ENCODE data around the gene GLO1.
"Not testable (repeated sequence)": the region's sequence is repeated elsewhere in the genome, so short reads cannot be mapped to it uniquely, and the experiment has no call there.

GLO1 gene

DNA sequence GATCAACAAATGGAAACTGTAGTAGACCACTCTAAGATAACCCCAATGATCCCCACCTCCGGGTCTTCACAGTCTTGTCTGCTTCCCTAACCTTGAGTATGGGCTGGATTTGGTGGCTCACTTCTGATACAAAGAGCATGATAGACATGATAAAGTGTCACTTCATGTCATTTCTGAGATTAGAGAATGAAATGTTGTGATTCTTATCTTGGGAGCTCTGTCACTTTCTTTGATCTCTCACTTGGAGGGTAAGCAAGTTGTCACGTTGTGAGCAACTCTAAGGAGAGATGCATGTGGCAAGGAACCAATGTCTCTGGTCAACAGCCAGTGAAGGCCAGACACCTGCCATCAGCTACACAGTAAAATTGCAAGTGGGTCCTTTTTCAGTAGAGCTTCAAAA, 3.0 kb upstream of the GLO1 start:
- DNase-seq (ENCODE audit: low read depth, low spot score): no peak

DNA sequence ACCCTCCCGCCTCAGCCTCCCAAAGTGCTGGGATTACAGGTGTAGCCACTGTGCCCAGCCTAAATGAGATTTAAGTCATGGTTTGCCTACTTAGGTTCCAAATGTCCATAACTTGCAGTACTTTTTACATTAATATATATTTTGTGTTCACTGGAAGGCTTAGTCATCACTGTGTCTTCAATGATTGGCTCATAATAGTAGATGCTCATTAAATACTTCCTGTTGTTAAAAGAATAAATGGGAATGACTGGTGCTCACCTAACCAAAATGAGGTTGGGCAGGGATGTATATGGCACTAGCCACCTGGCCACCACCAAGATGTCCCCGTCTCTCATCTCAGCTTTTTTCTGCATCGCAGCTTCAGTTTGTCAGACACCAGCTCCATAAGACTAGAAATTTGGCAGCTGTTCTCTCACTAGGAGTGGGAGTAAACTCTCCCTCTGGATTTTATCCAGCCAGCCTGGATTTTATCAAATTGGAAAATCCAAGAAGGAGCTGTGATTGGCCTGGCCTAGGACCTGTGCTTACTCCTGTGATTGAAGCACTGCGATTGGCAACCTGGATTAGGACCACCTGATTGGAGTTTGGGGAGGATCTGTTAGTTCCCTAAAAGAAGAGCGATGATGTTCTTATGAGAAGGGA, 1.1 kb upstream of the GLO1 start:
- no peak for DNase-seq (ENCODE audit: low read depth, low spot score)

DNA sequence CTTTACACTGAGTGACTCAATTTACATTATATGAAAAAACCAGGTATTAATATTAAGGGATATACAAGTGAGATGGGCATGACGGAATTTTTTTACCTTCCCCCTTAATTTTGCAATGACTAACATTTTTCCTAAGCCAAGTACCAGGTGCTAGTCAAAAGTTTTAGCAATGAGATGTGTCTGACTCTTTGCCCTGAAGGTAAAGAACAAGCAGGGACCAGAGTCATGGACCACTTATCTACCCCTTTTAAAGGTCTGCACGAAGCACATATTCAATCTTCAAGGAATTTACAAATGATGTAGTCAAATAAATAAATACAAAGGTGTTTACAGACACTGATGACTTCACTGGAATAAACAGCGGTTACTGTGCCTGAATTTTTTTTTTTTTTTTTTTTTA, 1.4 kb downstream of the GLO1 start:
- no peak for DNase-seq (ENCODE audit: low read depth, low spot score)

DNA sequence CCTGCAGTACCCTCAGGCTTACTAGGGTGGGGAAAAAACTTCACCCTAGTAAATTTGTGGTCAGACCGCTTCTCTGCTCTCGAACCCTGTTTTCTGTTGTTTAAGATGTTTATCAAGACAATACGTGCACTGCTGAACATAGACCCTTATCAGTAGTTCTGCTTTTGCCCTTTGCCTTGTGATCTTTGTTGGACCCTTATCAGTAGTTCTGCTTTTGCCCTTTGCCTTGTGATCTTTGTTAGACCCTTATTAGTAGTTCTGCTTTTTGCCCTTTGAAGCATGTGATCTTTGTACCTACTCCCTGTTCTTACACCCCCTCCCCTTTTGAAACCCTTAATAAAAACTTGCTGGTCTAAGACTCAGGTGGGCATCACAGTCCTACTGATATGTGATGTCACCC, 3.2 kb downstream of the GLO1 start:
- not testable (repeated sequence) for DNase-seq (ENCODE audit: low read depth, low spot score)

DNA sequence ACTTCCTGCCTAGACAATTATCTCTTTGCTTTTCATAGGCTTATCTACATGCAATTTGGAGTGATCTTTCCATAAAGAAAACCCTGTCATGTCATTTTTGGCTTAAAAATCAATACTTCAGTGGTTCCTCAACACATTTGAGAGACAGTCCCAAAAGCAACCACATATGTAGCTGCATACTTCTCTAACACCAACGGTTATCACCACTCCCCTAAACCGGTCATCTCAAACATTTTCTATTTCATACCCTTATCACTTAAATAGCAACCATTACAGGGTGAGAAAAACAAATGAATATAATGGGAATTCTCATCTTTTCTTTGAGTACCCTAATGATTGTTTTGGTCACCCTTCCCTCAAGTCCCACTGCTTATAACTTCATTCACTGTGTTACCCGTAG, 5.1 kb downstream of the GLO1 start:
- DNase-seq (ENCODE audit: low read depth, low spot score): no peak

DNA sequence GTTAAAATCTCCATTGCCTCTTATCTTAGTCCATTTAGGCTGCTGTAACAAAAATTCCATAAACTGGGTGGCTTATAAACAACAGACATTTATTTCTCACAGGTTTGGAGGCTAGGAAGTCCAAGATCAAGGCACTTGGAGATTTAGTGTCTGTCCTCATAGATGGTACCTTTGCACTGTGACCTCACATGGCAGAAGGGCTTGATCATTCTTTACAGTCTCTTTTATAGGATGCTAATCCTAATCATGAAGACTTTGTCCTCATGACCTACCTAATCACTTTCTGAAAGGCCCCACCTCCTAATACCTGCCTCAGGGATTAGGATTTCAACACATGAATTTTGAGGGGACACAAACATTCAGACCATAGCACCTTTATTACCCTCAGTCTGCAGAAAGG, 6.6 kb downstream of the GLO1 start:
- DNase-seq (ENCODE audit: low read depth, low spot score): no peak

DNA sequence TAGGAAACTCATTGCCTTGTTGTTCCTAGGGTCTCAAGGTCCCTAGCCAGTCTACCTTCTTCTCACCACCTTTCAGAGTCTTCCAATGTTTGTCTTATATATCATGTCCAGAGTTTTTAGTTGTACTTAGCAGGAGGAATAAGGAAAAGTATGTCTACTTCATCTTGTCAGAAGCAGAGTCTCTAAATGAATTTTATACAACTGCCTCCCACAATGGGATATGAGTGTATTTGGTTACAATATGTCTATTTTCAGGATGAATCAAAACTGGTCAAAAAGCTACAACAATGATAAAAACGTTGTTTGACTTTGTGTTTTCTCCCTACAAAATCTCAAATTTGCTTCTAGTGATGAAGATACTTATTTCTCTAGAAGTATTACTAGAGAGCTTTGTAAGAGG, 7.0 kb downstream of the GLO1 start:
- DNase-seq (ENCODE audit: low read depth, low spot score): no peak

DNA sequence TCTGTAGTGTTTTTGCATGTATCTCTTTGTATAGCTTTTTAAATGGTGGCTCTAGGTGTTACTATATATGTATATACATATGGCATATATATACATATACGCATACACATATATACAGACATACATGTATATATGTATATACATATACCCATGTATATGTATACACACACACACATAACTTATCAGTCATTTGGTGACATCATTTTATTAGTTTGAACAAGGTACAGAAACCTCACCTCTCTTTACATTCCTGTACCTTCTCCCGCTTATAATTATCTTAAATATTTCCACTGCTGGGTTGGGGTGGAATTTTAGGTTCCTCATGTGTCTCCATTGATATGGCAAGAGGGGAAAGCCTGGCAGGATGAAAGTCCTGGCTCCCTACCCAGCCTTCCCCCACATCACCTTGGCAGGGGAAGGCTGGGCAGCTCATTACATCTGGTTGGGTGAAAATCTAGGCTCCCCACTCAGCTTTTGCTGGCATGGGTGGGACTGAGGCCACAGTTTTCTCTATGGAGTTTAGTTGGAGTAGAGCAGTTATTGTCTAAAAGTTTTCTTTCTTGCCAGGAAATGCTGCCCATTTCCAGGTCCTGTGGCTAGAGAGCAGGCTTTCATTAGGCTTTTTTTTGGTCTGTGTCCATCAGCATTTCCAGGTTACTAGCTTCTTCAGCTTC, 7.6 kb downstream of the GLO1 start:
- no peak for DNase-seq (ENCODE audit: low read depth, low spot score)

DNA sequence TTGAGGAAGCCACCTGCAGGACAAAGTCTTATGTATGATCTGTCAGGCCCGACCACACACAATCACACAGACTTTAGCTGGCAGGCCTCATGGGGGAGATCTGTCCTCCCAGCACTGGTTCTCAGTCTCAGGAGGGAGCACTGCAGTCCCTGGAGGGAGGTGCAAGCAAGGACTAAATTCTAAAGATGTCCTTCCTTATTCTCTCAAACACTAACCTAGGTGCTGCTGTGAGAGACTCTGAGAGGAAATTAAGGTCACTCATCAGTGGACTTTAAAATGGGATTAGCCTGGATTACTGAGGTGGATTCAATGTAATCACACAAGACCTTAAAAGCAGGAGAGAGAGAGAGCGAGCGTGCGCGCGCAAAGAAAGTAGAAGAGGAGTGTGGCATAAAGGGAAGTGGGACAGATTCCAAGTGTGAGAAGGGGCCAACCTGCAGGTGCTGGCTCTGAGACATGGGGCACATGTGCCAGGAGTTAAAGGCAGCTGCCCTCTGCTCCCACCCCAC, 14.3 kb downstream of the GLO1 start:
- DNase-seq (ENCODE audit: low read depth, low spot score): no peak

DNA sequence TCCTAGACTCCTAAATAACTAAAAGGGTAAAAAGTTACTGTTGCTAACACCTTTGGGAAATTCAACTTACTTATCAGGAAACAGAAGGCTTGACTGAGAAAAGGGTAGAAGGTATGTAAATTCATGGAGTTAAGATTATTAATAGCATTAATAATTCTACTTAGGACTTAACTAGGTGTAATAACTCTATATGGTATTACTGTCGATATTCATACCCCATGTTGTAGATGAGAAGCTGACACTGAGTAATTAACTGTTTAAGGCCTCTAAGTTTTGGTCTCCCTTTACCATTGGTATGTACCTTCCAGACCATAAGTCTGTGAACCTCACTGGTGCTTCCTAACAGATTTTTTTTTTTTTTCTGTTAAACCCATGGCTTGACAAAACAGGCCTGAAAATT, 15.4 kb downstream of the GLO1 start:
- DNase-seq (ENCODE audit: low read depth, low spot score): no peak

DNA sequence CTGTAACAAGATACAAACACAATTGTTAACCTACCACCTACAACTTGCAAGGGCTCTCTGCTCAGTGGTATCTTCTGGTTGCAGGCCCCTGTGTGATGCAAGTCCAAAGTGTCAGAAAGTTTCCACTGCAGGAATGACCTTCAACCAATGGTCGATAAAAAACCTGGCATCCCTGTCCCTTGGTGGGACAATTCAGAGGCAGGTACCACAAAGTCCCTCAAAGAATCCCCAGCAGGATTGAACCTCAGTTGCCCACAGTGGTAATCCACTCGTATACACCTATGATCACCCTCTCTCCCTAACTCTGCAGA, 15.9 kb downstream of the GLO1 start:
- DNase-seq (ENCODE audit: low read depth, low spot score): no peak

DNA sequence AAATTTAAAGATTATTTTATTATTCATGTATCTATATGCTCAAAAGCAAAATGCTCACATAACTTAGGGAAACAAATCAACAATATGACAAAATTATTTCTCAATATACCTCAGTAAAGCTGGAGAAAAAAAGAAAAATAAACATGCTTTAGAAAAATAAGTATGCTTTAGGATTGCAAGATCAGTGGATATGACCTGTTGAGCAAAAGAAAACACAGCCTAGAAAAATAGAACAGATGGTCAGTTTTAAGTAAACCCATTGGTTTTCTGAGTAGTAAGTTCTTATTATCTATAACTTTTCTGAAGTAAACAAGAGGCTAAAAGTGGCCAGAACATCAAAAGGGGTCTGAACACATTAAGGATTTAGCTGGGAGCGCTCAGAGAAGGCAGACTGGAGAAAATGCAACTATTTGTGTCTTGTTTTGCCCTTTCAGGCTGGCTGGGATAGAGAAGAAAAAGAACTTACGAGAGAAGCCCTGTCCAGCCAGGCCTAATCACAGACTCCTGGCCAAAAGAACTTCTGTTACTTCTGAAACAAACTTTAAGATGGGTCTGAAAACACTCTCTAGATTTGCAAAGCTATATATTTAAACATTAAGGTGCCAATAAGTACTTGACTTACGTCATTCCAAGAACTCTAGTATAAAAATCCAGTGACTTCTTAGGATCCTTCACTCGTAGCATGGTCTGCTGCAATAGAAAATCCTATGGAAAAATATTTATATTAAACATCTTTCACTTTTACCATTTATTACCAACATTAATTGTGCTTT, 16.5 kb downstream of the GLO1 start:
- DNase-seq (ENCODE audit: low read depth, low spot score): no peak

DNA sequence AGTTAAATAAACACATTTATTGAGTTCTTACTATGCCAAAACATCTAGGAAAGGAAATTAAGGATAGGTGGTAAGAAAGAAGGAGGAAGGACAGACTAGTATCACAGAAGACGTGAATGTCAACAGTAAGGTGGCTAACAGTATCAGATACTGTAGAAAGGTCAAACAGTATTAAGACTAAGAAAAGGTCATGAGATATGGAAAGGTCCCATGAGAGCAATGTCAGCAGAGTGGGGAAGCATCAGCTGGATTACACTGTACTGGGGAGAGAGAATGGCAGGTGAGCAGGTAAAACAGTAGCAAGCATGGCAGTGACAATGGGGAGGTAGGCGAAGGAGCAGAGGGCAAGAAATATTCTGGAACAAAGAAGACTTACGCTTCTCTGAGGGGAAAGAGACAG, 18.0 kb downstream of the GLO1 start:
- no peak for DNase-seq (ENCODE audit: low read depth, low spot score)

DNA sequence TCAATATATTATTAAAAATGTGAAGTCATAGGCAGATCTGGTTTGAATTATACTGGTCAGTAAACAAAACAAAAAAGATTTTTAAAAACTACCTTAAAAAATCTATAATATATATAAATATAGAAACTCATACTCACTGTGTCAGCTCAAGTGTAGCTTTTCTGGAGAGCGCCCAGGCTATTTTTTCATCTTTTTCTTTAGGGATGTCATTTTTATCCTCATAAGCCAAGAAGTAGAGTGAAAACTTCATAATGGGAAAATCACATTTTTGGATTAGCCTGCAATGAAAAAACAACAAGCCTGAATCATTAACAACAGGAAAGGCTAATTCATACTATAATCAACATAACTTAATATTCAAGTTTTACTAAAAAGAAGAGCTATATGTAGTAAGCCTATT, 18.7 kb downstream of the GLO1 start:
- no peak for DNase-seq (ENCODE audit: low read depth, low spot score)

DNA sequence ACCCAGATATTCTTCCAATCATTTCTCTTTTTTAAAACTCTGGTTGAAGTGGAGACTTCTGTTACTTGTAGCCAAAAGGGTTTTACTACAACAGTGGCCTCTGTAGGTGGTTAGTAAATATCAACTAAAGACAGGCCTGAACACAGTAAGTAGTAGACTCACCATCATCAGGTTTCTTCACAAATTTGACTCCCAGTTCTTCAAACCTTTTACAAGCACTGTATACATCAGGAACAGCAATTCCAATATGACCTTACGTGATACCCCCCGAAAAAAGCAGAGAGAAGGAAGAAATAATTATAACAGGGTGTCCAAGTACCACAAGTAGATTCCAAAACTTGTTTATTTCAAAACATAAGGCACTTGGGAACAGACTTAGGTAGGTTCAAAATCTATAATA, 21.1 kb downstream of the GLO1 start:
- DNase-seq (ENCODE audit: low read depth, low spot score): no peak

DNA sequence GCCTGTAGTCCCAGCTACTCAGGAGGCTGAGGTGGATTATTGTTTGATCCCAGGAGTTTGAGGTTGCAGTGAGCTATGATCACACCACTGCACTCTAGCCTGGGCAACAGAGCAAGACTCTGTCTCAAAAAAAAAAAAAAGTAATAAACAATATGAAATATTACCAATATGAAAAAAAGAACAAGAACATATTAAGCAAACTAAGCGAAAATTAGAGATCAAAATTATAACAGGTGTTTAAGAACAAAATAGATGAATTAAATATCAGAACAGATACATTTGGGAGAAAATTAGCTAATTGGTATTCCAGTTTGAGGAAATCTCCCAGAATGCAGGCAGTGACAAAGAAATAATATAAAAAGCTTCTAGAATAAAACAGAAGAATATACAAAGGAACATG, 23.3 kb downstream of the GLO1 start:
- no peak for DNase-seq (ENCODE audit: low read depth, low spot score)

DNA sequence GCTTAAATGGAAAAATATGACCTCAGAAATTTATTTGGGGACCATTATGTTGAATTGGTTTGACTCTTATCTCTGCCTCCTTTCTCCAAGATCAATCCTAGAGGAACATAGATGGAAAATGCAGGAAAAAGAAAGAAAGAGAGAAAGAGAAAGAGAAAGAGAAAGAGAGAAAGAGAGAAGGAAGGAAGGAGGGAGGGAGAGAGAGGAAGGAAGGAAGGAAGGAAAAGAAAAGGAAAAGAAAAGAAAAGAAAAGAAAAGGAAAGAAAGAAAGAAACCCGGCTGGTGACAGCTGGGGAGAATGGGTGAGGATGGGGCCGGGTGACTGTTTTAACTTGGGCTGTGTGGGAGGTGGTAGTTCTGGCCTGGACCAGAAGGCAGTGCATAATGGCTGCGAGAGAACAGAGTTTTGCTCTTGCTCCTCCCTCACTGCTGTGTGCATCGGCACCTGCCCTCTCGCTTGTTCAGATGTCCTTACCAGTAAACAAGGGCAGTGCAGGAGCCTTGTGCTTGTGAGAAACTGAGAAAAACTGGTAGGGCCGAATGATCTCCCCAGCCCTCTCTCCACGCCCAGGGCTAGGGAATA, 24.7 kb downstream of the GLO1 start:
- DNase-seq (ENCODE audit: low read depth, low spot score): no peak

DNA sequence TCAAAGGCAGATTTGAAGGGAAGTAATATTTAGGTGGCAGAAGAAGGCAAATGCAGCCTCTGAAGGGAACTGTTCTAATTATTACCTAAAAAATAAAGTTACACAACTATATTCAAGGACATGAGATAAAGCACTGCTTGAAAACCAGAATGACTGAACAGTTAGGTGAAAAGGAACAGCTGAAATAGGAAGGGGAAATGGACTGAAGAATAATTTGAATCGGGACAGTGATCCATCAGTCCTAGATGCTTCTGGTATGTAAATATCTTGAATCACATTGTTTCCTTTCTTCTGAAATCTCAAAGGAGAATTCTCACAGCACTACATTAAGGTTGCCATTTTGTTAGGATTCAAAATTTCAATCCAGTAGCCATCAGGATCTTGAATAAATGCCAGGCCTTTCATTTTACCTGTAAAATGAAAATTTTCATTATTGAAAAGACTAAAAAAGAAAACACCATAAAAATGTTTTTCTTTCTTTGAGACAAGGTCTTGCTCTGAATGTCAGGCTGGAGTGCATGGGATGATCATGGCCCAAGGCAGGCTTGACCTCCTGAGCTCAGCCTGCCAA, 25.9 kb downstream of the GLO1 start:
- no peak for DNase-seq (ENCODE audit: low read depth, low spot score)

DNA sequence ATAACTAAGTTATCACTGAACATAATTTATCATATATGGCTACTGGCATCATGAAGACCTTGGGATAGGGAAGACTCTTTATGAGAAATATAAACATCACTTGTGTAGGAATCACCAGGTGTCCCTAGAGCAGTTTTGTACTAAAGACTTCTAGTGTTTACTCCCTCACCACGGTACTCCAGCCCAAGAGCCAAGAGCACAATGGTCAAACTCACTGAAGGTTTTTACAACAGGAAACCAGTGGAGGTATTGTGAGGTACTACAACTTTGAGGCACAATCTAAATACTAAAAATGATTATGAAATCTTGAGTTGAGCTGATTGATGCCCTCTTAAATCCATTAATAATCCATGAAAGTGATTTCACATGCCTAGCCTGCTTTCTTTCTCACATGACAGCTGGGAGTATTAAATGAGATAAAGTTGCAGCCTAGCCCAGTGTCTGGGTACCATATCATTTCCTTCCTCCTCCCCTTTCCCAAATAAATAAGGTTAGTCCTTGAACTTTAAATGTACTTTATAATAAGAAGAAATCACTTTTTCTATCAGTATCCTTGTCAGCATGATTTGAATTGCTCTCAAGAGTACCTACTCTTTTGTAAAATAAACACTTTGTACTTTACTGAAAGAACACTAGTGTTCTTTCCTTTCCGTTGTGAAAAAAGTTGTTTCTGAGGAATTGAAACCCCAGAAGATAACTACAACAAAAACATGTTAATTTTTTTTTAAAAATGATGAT, 26.5 kb downstream of the GLO1 start:
- no peak for DNase-seq (ENCODE audit: low read depth, low spot score)

DNA sequence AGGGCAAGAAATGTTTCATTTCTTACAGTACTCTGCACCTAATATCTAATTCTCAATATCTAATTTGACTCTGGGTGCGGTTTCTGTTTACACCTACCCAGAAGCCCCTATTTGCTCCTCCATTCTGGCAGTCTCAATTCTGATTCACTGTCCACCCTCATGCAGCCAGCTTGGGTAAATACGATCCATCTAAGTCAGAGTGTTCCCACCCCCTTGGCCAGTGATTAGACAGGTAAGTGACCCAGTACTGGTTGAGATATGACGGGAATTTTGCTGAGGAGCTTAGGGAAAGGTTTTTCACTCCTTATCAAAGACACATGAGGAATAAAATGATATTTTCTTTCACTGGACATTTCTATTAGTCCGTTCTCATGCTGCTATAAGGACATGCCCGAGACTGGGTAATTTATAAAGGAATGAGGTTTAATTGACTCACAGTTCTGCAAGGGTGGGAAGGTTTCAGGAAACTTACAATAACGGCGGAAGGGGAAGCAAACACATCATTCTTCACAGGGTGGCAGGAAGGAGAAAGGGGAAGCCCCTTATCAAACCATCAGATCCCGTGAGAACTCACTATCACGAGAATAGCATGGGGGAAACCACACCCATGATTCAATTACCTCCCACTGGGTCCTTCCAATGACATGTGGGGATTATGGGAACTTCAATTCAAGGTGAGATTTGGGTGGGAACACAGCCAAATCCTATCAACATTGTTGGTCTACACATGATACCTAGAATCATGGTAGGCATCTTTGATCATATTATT, 29.4 kb downstream of the GLO1 start:
- no peak for DNase-seq (ENCODE audit: low read depth, low spot score)
